ENCODE data around the gene SERPINE2. TPM values are rescaled to one million over a fixed set of nuclear protein-coding genes. Genes with fewer than 3 reads are reported as not detected.

Gene SERPINE2
- total RNA-seq, 1 experiment from 2014 or later = 3.8 TPM

GRCh38 chr2:223989206-223989855 is 49.8 kb downstream of the SERPINE2 start:
- no peak overlapping the region for H3K4me3 ChIP-seq (ENCODE audit: low read depth, low read length)
- ChIA-PET CTCF (interaction anchor here (0.7 to 2.2 kb wide), 8 partner anchors 17 to 370 kb away, joined by 3 to 36 read pairs (median 6); no protein-coding TSS in a partner anchor), POLR2A (no interaction called here)
- H3K9me3 Mint-ChIP-seq (ENCODE audit: unreplicated experiment) = no peaks in the 10 kb centered on the region
- H3K27ac Mint-ChIP-seq (ENCODE audit: unreplicated experiment) = peak overlapping the region; percentile 26
- no peaks in the 10 kb centered on the region for H3K36me3 Mint-ChIP-seq (ENCODE audit: insufficient read depth, unreplicated experiment)
- no peaks in the 10 kb centered on the region for H3K9me3 ChIP-seq
- no TSS peak for BruUV-seq (replicated peaks)
- DNase-seq = peak; percentile 78 to 81
- intact Hi-C loops (cut with micrococcal nuclease; ENCODE audit: unreplicated experiment) = loop anchor here (1.0 kb wide), 3 partner anchors 19 to 295 kb away; no protein-coding TSS in a partner anchor
- H3K27me3 ChIP-seq (replicated peaks; ENCODE audit: control insufficient read depth, insufficient read depth, low read length) = no peaks in the 10 kb centered on the region
- peaks cover 10% of the 10 kb centered on the region for H3K4me1 Mint-ChIP-seq (ENCODE audit: low read depth, unreplicated experiment)
- H3K4me3 Mint-ChIP-seq (ENCODE audit: unreplicated experiment) = no peak overlapping the region
- peaks cover 15% of the 10 kb centered on the region for H3K27me3 Mint-ChIP-seq (ENCODE audit: insufficient read depth, unreplicated experiment)
- TF ChIP-seq CTCF (IDR thresholded peaks at IDR 0.05; ENCODE audit: insufficient read depth in 1 of 2, low read depth in 1 of 2, low read length in 1 of 2, severe bottlenecking in 1 of 2, unreplicated experiment in 1 of 2) = peak; percentile 68 to 91
- H3K36me3 ChIP-seq (ENCODE audit: control insufficient read depth, insufficient read depth, low read length) = no peaks in the 10 kb centered on the region
- no peaks in the 10 kb centered on the region; the same call in 1 of the 2 replicates for H3K4me1 ChIP-seq

- DNase-seq = no peak
- H3K27me3 Mint-ChIP-seq (ENCODE audit: insufficient read depth, unreplicated experiment) = peaks cover 6% of the 10 kb centered on the region
- no peaks in the 10 kb centered on the region for H3K4me1 ChIP-seq
- no peaks in the 10 kb centered on the region for H3K27me3 ChIP-seq (replicated peaks; ENCODE audit: control insufficient read depth, insufficient read depth, low read length)
- H3K9me3 Mint-ChIP-seq (ENCODE audit: unreplicated experiment) = no peaks in the 10 kb centered on the region
- H3K4me3 ChIP-seq (ENCODE audit: low read depth, low read length) = no peak overlapping the region
- no peak overlapping the region for H3K4me3 Mint-ChIP-seq (ENCODE audit: unreplicated experiment)
- H3K9me3 ChIP-seq = no peaks in the 10 kb centered on the region
- BruUV-seq (replicated peaks) = no TSS peak
- no peaks in the 10 kb centered on the region for H3K36me3 Mint-ChIP-seq (ENCODE audit: insufficient read depth, unreplicated experiment)
- intact Hi-C loops (cut with micrococcal nuclease; ENCODE audit: unreplicated experiment) = no loop called here
- no peaks in the 10 kb centered on the region for H3K36me3 ChIP-seq (ENCODE audit: control insufficient read depth, insufficient read depth, low read length)
- CTCF ChIA-PET = interaction anchor here (0.6 kb wide), 1 partner anchor 17 kb away, joined by 3 read pairs; no protein-coding TSS in a partner anchor
- no peak overlapping the region for H3K27ac Mint-ChIP-seq (ENCODE audit: unreplicated experiment)
- no peak for TF ChIP-seq CTCF (IDR thresholded peaks at IDR 0.05; ENCODE audit: insufficient read depth in 1 of 2, low read depth in 1 of 2, low read length in 1 of 2, severe bottlenecking in 1 of 2, unreplicated experiment in 1 of 2)
- no peaks in the 10 kb centered on the region for H3K4me1 Mint-ChIP-seq (ENCODE audit: low read depth, unreplicated experiment)
- POLR2A ChIA-PET = interaction anchor here (0.6 kb wide), 1 partner anchor 21 kb away, joined by 3 read pairs; no protein-coding TSS in a partner anchor
Observed at GRCh38 chr2:223981241-223981640, 57.8 kb downstream of the SERPINE2 start.

DNA sequence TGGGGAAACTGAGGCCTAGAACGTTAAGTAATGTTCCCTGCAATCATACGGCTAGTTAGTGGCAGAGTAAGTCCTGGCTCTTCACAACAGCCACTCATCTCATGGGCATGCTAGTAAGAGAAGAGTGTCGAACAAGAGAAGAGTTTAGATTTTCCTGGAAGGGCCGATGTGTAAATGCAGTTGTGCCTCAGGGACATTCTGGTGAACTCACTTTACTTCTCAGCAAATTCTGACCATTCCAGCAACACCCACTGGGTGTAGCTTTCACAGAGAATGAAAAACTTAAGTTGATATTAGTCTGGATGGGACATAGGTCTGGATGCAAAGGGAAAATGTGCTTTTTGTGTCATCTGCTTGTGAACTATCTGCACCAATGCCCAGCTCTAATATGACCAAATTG is 58.3 kb downstream of the SERPINE2 start:
- ChIA-PET CTCF (interaction anchor here (0.6 kb wide), 1 partner anchor 17 kb away, joined by 3 read pairs; no protein-coding TSS in a partner anchor), POLR2A (no interaction called here)
- no peaks in the 10 kb centered on the region for H3K36me3 Mint-ChIP-seq (ENCODE audit: insufficient read depth, unreplicated experiment)
- no peaks in the 10 kb centered on the region for H3K4me1 Mint-ChIP-seq (ENCODE audit: low read depth, unreplicated experiment)
- BruUV-seq (replicated peaks) = no TSS peak
- H3K27ac Mint-ChIP-seq (ENCODE audit: unreplicated experiment) = no peak overlapping the region
- H3K9me3 ChIP-seq = no peaks in the 10 kb centered on the region
- TF ChIP-seq CTCF (IDR thresholded peaks at IDR 0.05; ENCODE audit: insufficient read depth in 1 of 2, low read depth in 1 of 2, low read length in 1 of 2, severe bottlenecking in 1 of 2, unreplicated experiment in 1 of 2) = no peak
- intact Hi-C loops (cut with micrococcal nuclease; ENCODE audit: unreplicated experiment) = no loop called here
- H3K27me3 ChIP-seq (replicated peaks; ENCODE audit: control insufficient read depth, insufficient read depth, low read length) = no peaks in the 10 kb centered on the region
- no peak overlapping the region for H3K4me3 ChIP-seq (ENCODE audit: low read depth, low read length)
- DNase-seq = no peak
- no peaks in the 10 kb centered on the region for H3K36me3 ChIP-seq (ENCODE audit: control insufficient read depth, insufficient read depth, low read length)
- H3K4me1 ChIP-seq = no peaks in the 10 kb centered on the region
- no peak overlapping the region for H3K4me3 Mint-ChIP-seq (ENCODE audit: unreplicated experiment)
- H3K27me3 Mint-ChIP-seq (ENCODE audit: insufficient read depth, unreplicated experiment) = peaks cover 4% of the 10 kb centered on the region
- no peaks in the 10 kb centered on the region for H3K9me3 Mint-ChIP-seq (ENCODE audit: unreplicated experiment)
